RWPE2 (cell line): Measurements from ENCODE around the gene SKIC2.
"Not testable (repeated sequence)": the region's sequence is repeated elsewhere in the genome, so short reads cannot be mapped to it uniquely, and the experiment has no call there.

Experiments
- ATAC-seq: fragments of 200-7000 bp; cut with Tn5 transposase; 3 replicates; pipeline ENCODE4 v1.9.1; 2021; ENCODE audit warnings: low read depth
- DNase-seq: peaks from one replicate; pipeline ENCODE4 v3.0.0-alpha.2; 2020; ENCODE audit warnings: low spot score
- H3K27ac ChIP-seq: fragments of 450-650 bp; 2 replicates; pipeline ENCODE4 v1.5.1; 2017; ENCODE audit warnings: mild to moderate bottlenecking; ENCODE audit not compliant: poor library complexity, severe bottlenecking
- H3K27me3 ChIP-seq: fragments of 250-450 bp; sonication (Bioruptor Pico); 2 replicates; pipeline ENCODE4 v1.5.1; 2021; ENCODE audit warnings: mild to moderate bottlenecking, moderate library complexity; ENCODE audit not compliant: insufficient read depth, poor library complexity, severe bottlenecking
- H3K36me3 ChIP-seq: fragments of 250-450 bp; sonication (Bioruptor Pico); 2 replicates; pipeline ENCODE4 v1.5.1; 2020; ENCODE audit warnings: low read depth, mild to moderate bottlenecking, moderate library complexity
- H3K4me1 ChIP-seq: fragments of 250-450 bp; sonication (Bioruptor Pico); 2 replicates; pipeline ENCODE4 v1.5.1; 2021; ENCODE audit warnings: mild to moderate bottlenecking, moderate library complexity; ENCODE audit not compliant: insufficient read depth, poor library complexity, severe bottlenecking
- H3K4me3 ChIP-seq: fragments of 250-450 bp; sonication (Bioruptor Pico); 2 replicates; pipeline ENCODE4 v1.5.1; 2021; ENCODE audit warnings: mild to moderate bottlenecking, moderate library complexity; ENCODE audit not compliant: severe bottlenecking
- H3K9me3 ChIP-seq: fragments of 250-450 bp; sonication (Bioruptor Pico); 2 replicates; pipeline ENCODE4 v1.5.1; 2021; ENCODE audit warnings: mild to moderate bottlenecking, moderate library complexity; ENCODE audit not compliant: severe bottlenecking
- TF ChIP-seq, protein P1 (sequence below): fragments of 450-650 bp; IDR thresholded peaks from one replicate; pipeline ENCODE4 v1.5.1; 2017; ENCODE audit warnings: mild to moderate bottlenecking, moderate library complexity; ENCODE audit not compliant: poor library complexity, severe bottlenecking

Gene SKIC2

GRCh38 chr6:31958741-31959739 lies at the start of gene SKIC2, which contains the start of gene NELFE:
Gene SKIC2 (plus strand): TSS chr6:31959175. CDS start chr6:31959193, 18 bp downstream.
Gene NELFE (minus strand): TSS chr6:31958971. CDS start chr6:31958446, 525 bp downstream.
- H3K4me3 ChIP-seq, result peak within 1 kb of the TSS; percentile 75
- ATAC-seq, result peak; percentile 99
- H3K27ac ChIP-seq, result peak within 1 kb of the TSS; percentile 27
- TF ChIP-seq, protein P1, sequence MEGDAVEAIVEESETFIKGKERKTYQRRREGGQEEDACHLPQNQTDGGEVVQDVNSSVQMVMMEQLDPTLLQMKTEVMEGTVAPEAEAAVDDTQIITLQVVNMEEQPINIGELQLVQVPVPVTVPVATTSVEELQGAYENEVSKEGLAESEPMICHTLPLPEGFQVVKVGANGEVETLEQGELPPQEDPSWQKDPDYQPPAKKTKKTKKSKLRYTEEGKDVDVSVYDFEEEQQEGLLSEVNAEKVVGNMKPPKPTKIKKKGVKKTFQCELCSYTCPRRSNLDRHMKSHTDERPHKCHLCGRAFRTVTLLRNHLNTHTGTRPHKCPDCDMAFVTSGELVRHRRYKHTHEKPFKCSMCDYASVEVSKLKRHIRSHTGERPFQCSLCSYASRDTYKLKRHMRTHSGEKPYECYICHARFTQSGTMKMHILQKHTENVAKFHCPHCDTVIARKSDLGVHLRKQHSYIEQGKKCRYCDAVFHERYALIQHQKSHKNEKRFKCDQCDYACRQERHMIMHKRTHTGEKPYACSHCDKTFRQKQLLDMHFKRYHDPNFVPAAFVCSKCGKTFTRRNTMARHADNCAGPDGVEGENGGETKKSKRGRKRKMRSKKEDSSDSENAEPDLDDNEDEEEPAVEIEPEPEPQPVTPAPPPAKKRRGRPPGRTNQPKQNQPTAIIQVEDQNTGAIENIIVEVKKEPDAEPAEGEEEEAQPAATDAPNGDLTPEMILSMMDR, result no peak
- H3K9me3 ChIP-seq, result no peaks in the 10 kb centered on the region
- H3K36me3 ChIP-seq, result peaks cover 79% of the 10 kb centered on the region
- H3K4me1 ChIP-seq, result no peaks in the 10 kb centered on the region
- no peaks in the 10 kb centered on the region for H3K27me3 ChIP-seq
- DNase-seq, result peak; percentile 98

DNA sequence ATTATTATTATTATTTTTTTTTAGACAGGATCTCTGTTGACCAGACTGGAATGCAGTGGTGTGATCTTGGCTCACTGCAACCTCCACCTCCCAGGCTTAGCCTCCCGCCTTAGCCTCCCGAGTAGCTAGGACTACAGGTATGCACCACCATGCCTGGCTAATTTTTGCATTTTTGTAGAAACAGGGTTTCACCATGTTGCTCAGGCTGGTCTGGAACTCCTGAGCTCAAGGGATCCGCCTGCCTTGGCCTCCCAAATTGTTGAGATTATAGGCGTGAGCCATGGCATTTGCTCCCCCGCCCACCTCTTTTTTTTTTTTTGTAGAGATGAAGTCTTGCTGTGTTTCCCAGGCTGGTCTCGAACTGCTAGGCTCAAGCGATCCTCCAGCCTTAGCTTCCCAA lies 49.7 kb upstream of the SKIC2 start:
- not testable (repeated sequence) for H3K27me3 ChIP-seq, H3K27ac ChIP-seq, H3K4me3 ChIP-seq, H3K36me3 ChIP-seq, DNase-seq, H3K9me3 ChIP-seq, ATAC-seq
- H3K4me1 ChIP-seq, result peaks cover 16% of the 10 kb centered on the region

- ATAC-seq, result no peak
- TF ChIP-seq, protein P1, result no peak
Measured at GRCh38 chr6:31911826-31912585, 47.0 kb upstream of the SKIC2 start.

GRCh38 chr6:31915351-31915750 lies 43.6 kb upstream of the SKIC2 start:
- Histone ChIP-seq H3K27me3 (no peaks in the 10 kb centered on the region), H3K27ac (no peak overlapping the region), H3K36me3 (no peaks in the 10 kb centered on the region), H3K4me3 (no peak overlapping the region), H3K9me3 (no peaks in the 10 kb centered on the region), H3K4me1 (peaks cover 14% of the 10 kb centered on the region)
- DNase-seq (no peak), ATAC-seq (no peak)
- TF ChIP-seq, protein P1, result no peak

More at GRCh38 chr6:31911826-31912585, 47.0 kb upstream of the SKIC2 start:
- no peak overlapping the region for H3K4me3 ChIP-seq
- H3K27ac ChIP-seq, result peak overlapping the region; percentile 46
- no peaks in the 10 kb centered on the region for H3K36me3 ChIP-seq
- H3K9me3 ChIP-seq, result no peaks in the 10 kb centered on the region
- H3K27me3 ChIP-seq, result no peaks in the 10 kb centered on the region
- DNase-seq, result no peak
- peaks cover 16% of the 10 kb centered on the region for H3K4me1 ChIP-seq

DNA sequence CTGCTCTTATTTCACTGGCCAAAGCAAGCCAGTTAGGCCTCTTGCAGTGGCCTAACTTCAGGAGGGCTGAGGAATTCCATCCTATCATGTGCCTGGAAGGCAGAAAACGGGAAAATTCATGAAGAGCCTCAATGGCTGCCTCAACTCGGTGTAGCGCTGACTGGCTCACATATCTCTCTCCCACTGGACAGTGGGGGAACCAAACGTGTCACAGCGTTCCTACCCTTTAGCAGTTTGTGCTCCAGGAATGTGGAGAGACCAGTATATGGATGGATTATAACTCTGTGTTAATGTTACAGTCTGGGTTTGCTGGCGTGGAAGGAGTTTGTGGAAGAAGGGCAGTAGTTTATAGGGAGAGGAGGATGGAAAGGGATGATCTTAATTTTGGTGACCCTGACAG lies 43.2 kb upstream of the SKIC2 start:
- no peak for DNase-seq
- TF ChIP-seq, protein P1, result no peak
- no peaks in the 10 kb centered on the region for H3K27me3 ChIP-seq
- no peak for ATAC-seq
- no peak overlapping the region for H3K4me3 ChIP-seq
- H3K36me3 ChIP-seq, result no peaks in the 10 kb centered on the region
- peaks cover 10% of the 10 kb centered on the region for H3K4me1 ChIP-seq
- H3K9me3 ChIP-seq, result no peaks in the 10 kb centered on the region
- H3K27ac ChIP-seq, result no peak overlapping the region
